Fibroblast of lung (primary cell): ENCODE data around the gene SLC27A5. TPM values are rescaled to one million over a fixed set of nuclear protein-coding genes. Genes with fewer than 3 reads are reported as not detected.

Source experiments
- DNase-seq, 2 donors: peaks; one replicate each; pipeline versions ENCODE4 v3.0.0 to v3.0.0-alpha.2; 2010; ENCODE audit warnings: low read depth in 2 of 2
- H2AFZ ChIP-seq: 2 replicates; pipeline ENCODE4 v1.5.1; 2012; ENCODE audit warnings: low read length, control low read depth, inconsistent platforms
- H3K27ac ChIP-seq: 2 replicates; pipeline ENCODE4 v1.5.1; 2011; ENCODE audit warnings: low read length, control low read depth; ENCODE audit not compliant: insufficient read depth
- H3K27me3 ChIP-seq: 2 replicates; pipeline ENCODE4 v1.5.1; 2011; ENCODE audit warnings: mild to moderate bottlenecking, low read length; ENCODE audit not compliant: control insufficient read depth, insufficient read depth
- H3K36me3 ChIP-seq: 2 replicates; pipeline ENCODE4 v1.5.1; 2011; ENCODE audit warnings: low read length; ENCODE audit not compliant: control insufficient read depth, insufficient read depth
- H3K4me1 ChIP-seq: 2 replicates; pipeline ENCODE4 v1.5.1; 2011; ENCODE audit warnings: low read length; ENCODE audit not compliant: control insufficient read depth, insufficient read depth; ENCODE audit errors: extremely low read depth
- H3K4me2 ChIP-seq: 2 replicates; pipeline ENCODE4 v1.5.1; 2011; ENCODE audit warnings: low read length, control low read depth; ENCODE audit not compliant: insufficient read depth; ENCODE audit errors: extremely low read depth
- H3K4me3 ChIP-seq, 4 experiments: fragments of 200-600 bp in 1 of 4; sonication (generic) in 1 of 4; replicated peaks in 1 of 4; 2 replicates each; pipeline ENCODE4 v1.5.1; 2011 to 2016; ENCODE audit warnings: low read length in 4 of 4, low read depth in 3 of 4, mild to moderate bottlenecking in 3 of 4, control low read depth in 2 of 4, inconsistent platforms in 1 of 4, mixed read lengths in 1 of 4; ENCODE audit not compliant: insufficient read depth in 1 of 4; ENCODE audit errors: control extremely low read depth in 1 of 4
- H3K79me2 ChIP-seq: 2 replicates; pipeline ENCODE4 v1.5.1; 2012; ENCODE audit warnings: mild to moderate bottlenecking, low read length, inconsistent platforms; ENCODE audit not compliant: control insufficient read depth, insufficient read depth
- H3K9ac ChIP-seq: 2 replicates; pipeline ENCODE4 v1.5.1; 2011; ENCODE audit warnings: mild to moderate bottlenecking, low read length, control low read depth; ENCODE audit not compliant: insufficient read depth
- H3K9me3 ChIP-seq: 2 replicates; pipeline ENCODE4 v1.5.1; 2012; ENCODE audit warnings: low read depth, low read length; ENCODE audit not compliant: control insufficient read depth, insufficient read depth
- H4K20me1 ChIP-seq: 2 replicates; pipeline ENCODE4 v1.5.1; 2011; ENCODE audit warnings: low read length; ENCODE audit not compliant: control insufficient read depth, insufficient read depth; ENCODE audit errors: extremely low read depth
- CTCF ChIP-seq, 2 donors: IDR thresholded peaks in 1 of 2; conservative IDR thresholded peaks in 1 of 2; 1 replicate in 1 of 2; 2 replicates in 1 of 2; pipeline ENCODE4 v1.5.1; 2011 to 2012; ENCODE audit warnings: low read length in 2 of 2, control low read depth in 1 of 2, inconsistent platforms in 1 of 2, low read depth in 1 of 2, mild to moderate bottlenecking in 1 of 2
- EZH2 ChIP-seq: IDR thresholded peaks from 2 replicates; pipeline ENCODE4 v1.5.1; 2012; ENCODE audit warnings: low read length, control low read depth, mild to moderate bottlenecking; ENCODE audit errors: missing control alignments
- polyA plus RNA-seq, 2 donors: library from polyadenylated mRNA; depleted of rRNA in 1 of 2; stranded (reverse) in 1 of 2; unstranded in 1 of 2; fragments of >200 nt; gene quantifications; 2 replicates each; pipeline ENCODE4 v1.2.1, GENCODE V29; 2011 to 2012; ENCODE audit warnings: missing spikeins in 1 of 2
- total RNA-seq: library from RNA; depleted of rRNA; stranded (reverse); fragments of >200 nt; gene quantifications from 2 replicates; pipeline ENCODE4 v1.2.1, GENCODE V29; 2014

SLC27A5 gene
- total and polyA plus RNA-seq, 2 donors (not counting 1 experiment from before 2014, with no cell fraction given): 5.2 to 10.1 TPM

DNA sequence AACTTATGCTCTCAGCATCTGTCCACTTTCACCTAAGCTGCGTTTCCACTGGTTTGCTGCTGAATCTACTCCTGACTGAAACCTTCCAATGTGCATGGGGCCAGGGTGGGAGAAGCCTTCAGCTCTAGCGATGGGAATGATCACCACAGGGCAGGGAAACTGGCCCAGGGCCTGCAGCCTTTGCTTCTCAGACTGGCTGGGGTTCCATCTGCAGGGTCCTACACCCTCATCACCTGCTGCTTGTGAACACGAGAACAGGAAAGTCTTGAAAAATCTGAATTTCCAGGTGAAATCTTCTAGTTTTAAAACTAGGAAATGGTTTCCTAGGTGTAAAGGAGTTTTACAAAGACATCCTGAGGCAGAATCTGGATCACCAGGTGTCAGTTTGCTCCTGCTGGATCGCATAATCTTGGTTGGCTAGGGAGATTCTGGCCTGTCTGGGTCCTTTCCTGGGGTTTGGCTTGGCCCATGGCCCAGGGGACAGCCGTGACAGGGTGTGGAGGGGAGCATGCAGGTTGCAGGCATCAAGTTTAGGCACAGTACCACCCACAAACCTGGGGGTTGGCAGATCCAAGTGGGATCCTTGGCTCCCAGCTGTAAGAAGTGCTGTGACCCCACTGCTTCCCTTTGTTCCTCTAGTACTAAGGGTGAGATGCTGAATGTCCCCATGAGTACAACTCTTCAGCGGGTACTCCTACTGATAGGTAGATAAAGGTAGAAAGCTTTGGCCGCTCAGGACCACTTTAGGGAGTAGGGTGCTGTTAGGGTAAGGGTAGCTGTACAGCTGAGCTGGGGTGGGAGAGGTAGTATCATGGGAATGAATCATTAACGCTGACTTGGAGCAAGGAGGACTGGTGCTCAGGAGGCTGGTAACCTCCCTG lies 48.5 kb upstream of the SLC27A5 start:
- Histone ChIP-seq H3K4me2 (peak overlapping the region; percentile 100), H2AFZ (no peak overlapping the region), H3K4me1 (peaks cover 10% of the 10 kb centered on the region), H3K4me3 (peak overlapping the region; percentile 79 to 89 (median 82)), H3K36me3 (peaks cover 8% of the 10 kb centered on the region), H3K9me3 (no peaks in the 10 kb centered on the region), H3K9ac (no peak overlapping the region), H3K79me2 (peaks cover 26% of the 10 kb centered on the region), H3K27me3 (no peaks in the 10 kb centered on the region), H4K20me1 (no peaks in the 10 kb centered on the region), H3K27ac (peak overlapping the region; percentile 100)
- TF ChIP-seq EZH2 (no peak), CTCF (conservative IDR thresholded peaks at IDR 0.05 in 1 of 2, IDR thresholded peaks at IDR 0.05 in 1 of 2; ENCODE audit: low read depth in 1 of 2, low read length in 2 of 2) (no peak)
- DNase-seq: no peak

DNA sequence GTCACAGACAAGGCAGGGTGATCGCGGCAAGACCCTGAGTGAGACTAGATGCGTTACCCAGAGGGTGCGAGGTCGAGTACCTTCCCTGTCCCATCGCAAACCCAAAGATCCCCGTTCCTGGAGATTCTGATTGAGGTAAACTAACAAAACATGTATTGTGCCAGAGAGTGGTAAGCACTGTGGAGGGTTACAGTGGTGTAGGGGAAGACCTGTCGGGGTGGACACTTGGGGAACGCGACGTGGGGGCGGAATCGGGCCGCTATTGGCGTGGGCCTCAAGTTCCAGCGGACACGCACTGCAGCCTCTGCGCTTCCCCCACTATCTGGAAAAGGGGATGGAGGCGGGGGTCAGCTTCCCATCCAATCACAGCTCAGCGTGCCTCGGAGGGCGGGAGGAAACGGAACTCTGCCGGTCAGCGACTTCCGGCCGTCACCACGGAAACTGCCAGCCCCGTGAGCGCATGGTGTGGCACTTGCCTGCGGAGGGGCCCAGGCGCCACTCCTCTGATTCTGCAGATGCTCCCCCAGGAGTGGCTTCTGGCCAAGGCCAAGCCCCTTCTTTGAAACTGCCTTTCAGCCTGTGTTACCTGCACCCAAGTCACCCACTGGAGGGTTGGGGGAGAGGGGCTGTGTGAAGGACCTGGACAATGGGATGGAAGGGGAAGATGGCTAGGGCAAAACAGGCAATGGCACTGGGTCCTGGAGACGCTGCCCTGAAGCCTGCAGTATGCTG lies 47.6 kb upstream of the SLC27A5 start:
- Histone ChIP-seq H3K9me3 (no peaks in the 10 kb centered on the region), H3K9ac (peak overlapping the region; percentile 100), H3K4me3 (peak overlapping the region; percentile 79 to 89 (median 82)), H3K79me2 (peaks cover 29% of the 10 kb centered on the region), H4K20me1 (no peaks in the 10 kb centered on the region), H3K27ac (peak overlapping the region; percentile 100), H3K27me3 (no peaks in the 10 kb centered on the region), H3K4me1 (peaks cover 12% of the 10 kb centered on the region), H3K4me2 (peak overlapping the region; percentile 100), H3K36me3 (peaks cover 8% of the 10 kb centered on the region), H2AFZ (peak overlapping the region; percentile 73)
- peak; percentile 92 for DNase-seq
- no peak for TF ChIP-seq EZH2
- no peak for TF ChIP-seq CTCF (conservative IDR thresholded peaks at IDR 0.05 in 1 of 2, IDR thresholded peaks at IDR 0.05 in 1 of 2; ENCODE audit: low read depth in 1 of 2, low read length in 2 of 2)

- H3K27me3 ChIP-seq: no peaks in the 10 kb centered on the region
- peaks cover 8% of the 10 kb centered on the region for H3K36me3 ChIP-seq
- peak; percentile 96 to 99 for DNase-seq
- H3K4me3 ChIP-seq: peak overlapping the region; percentile 79 to 89 (median 82)
- TF ChIP-seq CTCF (conservative IDR thresholded peaks at IDR 0.05 in 1 of 2, IDR thresholded peaks at IDR 0.05 in 1 of 2; ENCODE audit: low read depth in 1 of 2, low read length in 2 of 2) (no peak), EZH2 (no peak)
- peak overlapping the region; percentile 83 for H2AFZ ChIP-seq
- H3K4me2 ChIP-seq: peak overlapping the region; percentile 100
- peak overlapping the region; percentile 100 for H3K27ac ChIP-seq
- no peaks in the 10 kb centered on the region for H3K9me3 ChIP-seq
- H4K20me1 ChIP-seq: no peaks in the 10 kb centered on the region
- peaks cover 34% of the 10 kb centered on the region for H3K79me2 ChIP-seq
- peak overlapping the region; percentile 100 for H3K9ac ChIP-seq
- peaks cover 16% of the 10 kb centered on the region for H3K4me1 ChIP-seq
Measured at GRCh38 chr19:58558623-58559274, 47.0 kb upstream of the SLC27A5 start.
